GM12878 (cell line): ENCODE results near the gene CCNT2. TPM values are rescaled to one million over a fixed set of nuclear protein-coding genes. Genes with fewer than 3 reads are reported as not detected.

Experiments
- ATAC-seq: fragments of 200-7000 bp; cut with Tn5 transposase; 3 replicates; pipeline ENCODE4 v1.9.1; 2020; ENCODE audit warnings: mild to moderate bottlenecking, moderate library complexity
- BruUV-seq: library from RNA; stranded (reverse); fragments of 400-500 nt; replicated peaks from 2 replicates; lab custom pipeline; 2021; lab: Mats Ljungman, UMichigan
- CTCF ChIA-PET: fragments of 300-600 bp; sonication (Branson Sonifier 250); formaldehyde crosslinking; extraction: SDS; loops from one replicate; lab custom pipeline; 2021; ENCODE audit warnings: inconsistent platforms; lab: Yijun Ruan, JAX
- POLR2A ChIA-PET: fragments of 350-600 bp; formaldehyde crosslinking; extraction: SDS; loops from one replicate; lab custom pipeline; 2021; ENCODE audit warnings: inconsistent platforms; lab: Charles Lee
- RAD21 ChIA-PET: fragments of 300-600 bp; sonication (Branson Sonifier 250); formaldehyde crosslinking; loops from one replicate; lab custom pipeline; 2023; ENCODE audit warnings: antibody characterized with exemption; ENCODE audit not compliant: unreplicated experiment; lab: Charles Lee
- SMC1A ChIA-PET: fragments of 300-600 bp; sonication (Branson Sonifier 250); formaldehyde crosslinking; loops from one replicate; lab custom pipeline; 2023; ENCODE audit not compliant: unreplicated experiment, uncharacterized antibody; lab: Charles Lee
- DNase-seq: peaks from one replicate; pipeline ENCODE4 v3.0.0-alpha.2; 2011; ENCODE audit warnings: low read depth, low spot score
- FAIRE-seq: peaks from 3 replicates; lab custom pipeline; 2011; peaks lifted over from hg19 to GRCh38; lab: Jason Lieb, UNC
- H2AFZ ChIP-seq: 2 replicates; pipeline ENCODE4 v1.6.0; 2011; ENCODE audit warnings: low read depth, low read length, control low read depth; ENCODE audit not compliant: control insufficient read depth
- H3K27ac ChIP-seq: 2 replicates; pipeline ENCODE4 v1.5.1; 2011; ENCODE audit warnings: control low read depth; ENCODE audit not compliant: control insufficient read depth, insufficient read depth
- H3K27me3 ChIP-seq, 2 experiments: replicated peaks in 1 of 2; 2 replicates each; pipeline versions ENCODE4 v1.6.0 to v1.6.1; 2011; ENCODE audit warnings: low read length in 1 of 2; ENCODE audit not compliant: control insufficient read depth in 2 of 2, insufficient read depth in 2 of 2
- H3K36me3 ChIP-seq, 2 experiments: 2 replicates each; pipeline ENCODE4 v1.5.1; 2011; ENCODE audit warnings: low read length in 1 of 2; ENCODE audit not compliant: control insufficient read depth in 2 of 2, insufficient read depth in 2 of 2
- H3K4me1 ChIP-seq: 2 replicates; pipeline ENCODE4 v1.6.1; 2011; ENCODE audit warnings: mild to moderate bottlenecking, low read length, moderate library complexity, mixed read lengths; ENCODE audit not compliant: control insufficient read depth, insufficient read depth
- H3K4me2 ChIP-seq: 2 replicates; pipeline ENCODE4 v1.6.0; 2011; ENCODE audit warnings: control low read depth; ENCODE audit not compliant: control insufficient read depth, insufficient read depth
- H3K4me3 ChIP-seq: fragments of 200-600 bp; sonication (generic); 2 replicates; pipeline ENCODE4 v1.5.1; 2016
- H3K79me2 ChIP-seq: 2 replicates; pipeline ENCODE4 v1.6.0; 2011; ENCODE audit warnings: low read length; ENCODE audit not compliant: control insufficient read depth, insufficient read depth
- H3K9ac ChIP-seq: 2 replicates; pipeline ENCODE4 v1.8.0; 2011; ENCODE audit warnings: low read length, control low read depth, mixed read lengths; ENCODE audit not compliant: control insufficient read depth, insufficient read depth
- H3K9me3 ChIP-seq: replicated peaks from 3 replicates; pipeline ENCODE4 v1.5.1; 2011; ENCODE audit warnings: mild to moderate bottlenecking, low read length; ENCODE audit not compliant: control insufficient read depth, insufficient read depth
- H4K20me1 ChIP-seq: 2 replicates; pipeline ENCODE4 v1.6.0; 2011; ENCODE audit not compliant: control insufficient read depth, insufficient read depth
- ASH2L ChIP-seq: fragments of 300-600, 200-600 bp; sonication (generic); IDR thresholded peaks from 2 replicates; pipeline ENCODE4 v1.6.1; 2017; ENCODE audit warnings: low read depth, mild to moderate bottlenecking, borderline replicate concordance
- BHLHE40 ChIP-seq, 2 experiments: fragments of 450-650 bp in 1 of 2; IDR thresholded peaks; 2 replicates each; pipeline ENCODE4 v1.6.1; 2011 to 2017; ENCODE audit warnings: low read depth in 2 of 2, borderline replicate concordance in 1 of 2, improper control_type of control experiment in 1 of 2, low read length in 1 of 2, mild to moderate bottlenecking in 1 of 2
- BMI1 ChIP-seq: fragments of 450-650 bp; IDR thresholded peaks from 2 replicates; pipeline ENCODE4 v1.6.1; 2016; ENCODE audit warnings: mild to moderate bottlenecking, moderate library complexity, borderline replicate concordance
- JUNB ChIP-seq: IDR thresholded peaks from 2 replicates; pipeline ENCODE4 v1.6.1; 2016; ENCODE audit warnings: antibody characterized with exemption, mild to moderate bottlenecking
- MXI1 ChIP-seq: fragments of 150-350 bp; IDR thresholded peaks from 2 replicates; pipeline ENCODE4 v1.6.1; 2011; ENCODE audit warnings: low read depth, mild to moderate bottlenecking, inconsistent platforms, low read length, improper control_type of control experiment
- PAX8 ChIP-seq: fragments of 450-650 bp; IDR thresholded peaks from 2 replicates; pipeline ENCODE4 v1.6.1; 2017; ENCODE audit warnings: mild to moderate bottlenecking, moderate library complexity
- RAD21 ChIP-seq: IDR thresholded peaks from 2 replicates; pipeline ENCODE4 v1.6.1; 2011; ENCODE audit warnings: mild to moderate bottlenecking, low read depth, low read length, moderate library complexity; ENCODE audit not compliant: insufficient read depth
- RBBP5 ChIP-seq: fragments of 200-600 bp; sonication (generic); conservative IDR thresholded peaks from 2 replicates; pipeline ENCODE4 v1.6.1; 2016
- SIX5 ChIP-seq: IDR thresholded peaks from 2 replicates; pipeline ENCODE4 v1.6.1; 2011; ENCODE audit warnings: mild to moderate bottlenecking, low read depth, low read length, moderate library complexity; ENCODE audit not compliant: severe bottlenecking
- SMAD1 ChIP-seq: fragments of 450-650 bp; IDR thresholded peaks from 2 replicates; pipeline ENCODE4 v1.6.1; 2018; ENCODE audit warnings: mild to moderate bottlenecking, low read depth; ENCODE audit not compliant: partially characterized antibody
- SREBF2 ChIP-seq: IDR thresholded peaks from 2 replicates; pipeline ENCODE4 v1.6.1; 2012; ENCODE audit warnings: mild to moderate bottlenecking, low read length
- WGBS: methylation state at CpG from one replicate; pipeline ENCODE4 v1.1.6; 2016; ENCODE audit warnings: low lambda C conversion rate; ENCODE audit not compliant: insufficient replicate concordance, insufficient coverage; ENCODE audit errors: missing lambda C conversion rate; 5-methylcytosine and 5-hydroxymethylcytosine counted together
- in situ Hi-C: fragments of 300-500 bp; cut with MboI; formaldehyde crosslinking; loops from 9 replicates; pipeline ENCODE4 v1.14.3; 2018; ENCODE audit warnings: mixed read lengths
- intact Hi-C: fragments of 100-400 bp; cut with micrococcal nuclease; formaldehyde crosslinking; loops from one replicate; pipeline ENCODE4 v1.14.2; 2022; ENCODE audit not compliant: unreplicated experiment
- polyA plus RNA-seq, 11 experiments: library from polyadenylated mRNA; depleted of rRNA in 4 of 11; unstranded in 6 of 11; stranded (reverse) in 5 of 11; fragments of >200 nt; fragmentation: Nextera tagmentation in 4 of 11; fragmentation: Illumina TruSeq in 1 of 11; extraction: Ambion mirVana in 4 of 11; extraction: Trizol in 1 of 11; gene quantifications; 1 replicate in 1 of 11; 2 replicates in 10 of 11; pipeline versions ENCODE4 v1.2.1 to v1.2.3, GENCODE V29; 2011 to 2016; ENCODE audit warnings: inconsistent platforms in 2 of 11, missing spikeins in 2 of 11, low read depth in 1 of 11
- total RNA-seq, 4 experiments: library from RNA; depleted of rRNA in 3 of 4; stranded (reverse); fragments of >200 nt in 3 of 4; fragmentation: Illumina TruSeq in 1 of 4; extraction: Trizol in 1 of 4; gene quantifications; 2 replicates each; pipeline versions ENCODE4 v1.2.1 to v1.2.3, GENCODE V29; 2013 to 2021
- TF ChIP-seq, protein P1 (sequence below): fragments of 450-650 bp; IDR thresholded peaks from 2 replicates; pipeline ENCODE4 v1.6.1; 2017; ENCODE audit warnings: low read depth, mild to moderate bottlenecking, moderate library complexity
- TF ChIP-seq, protein P2 (sequence below): IDR thresholded peaks from 2 replicates; pipeline ENCODE4 v1.6.1; 2011; ENCODE audit warnings: borderline replicate concordance, low read depth, mild to moderate bottlenecking, moderate library complexity, mixed read lengths, low read length; ENCODE audit not compliant: insufficient read depth; ENCODE audit errors: extremely low read length

The CCNT2 gene
- total and polyA plus RNA-seq, 10 of the 15 experiments (the other 5 are each of a cell fraction or from before 2014, with no cell fraction given) = 6.0 to 25.6 (median 20.0) TPM

DNA sequence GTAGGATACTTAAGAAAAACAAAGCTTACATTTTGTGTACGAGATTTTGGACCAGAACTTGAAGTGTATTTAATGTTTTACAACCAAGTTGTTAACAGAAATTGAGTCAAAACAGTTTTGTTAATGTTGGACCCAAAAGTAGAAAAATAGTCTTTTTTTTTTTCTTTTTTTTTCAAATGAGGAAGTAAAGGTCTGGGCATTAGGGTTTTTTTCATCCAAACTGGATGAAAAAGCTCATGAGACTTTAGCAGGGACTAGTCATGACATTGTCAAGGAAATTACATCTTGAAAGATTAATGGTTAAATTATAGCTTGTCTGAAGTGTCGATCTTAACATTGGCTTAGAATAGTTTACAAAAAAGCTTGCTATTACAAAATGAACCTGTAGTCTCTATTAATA is 32.3 kb downstream of the CCNT2 start (continued):
- no peak for TF ChIP-seq JUNB
- no peak for TF ChIP-seq BHLHE40 (IDR thresholded peaks at IDR 0.05; ENCODE audit: borderline replicate concordance in 1 of 2, low read depth in 2 of 2, low read length in 1 of 2)
- TF ChIP-seq SIX5 = no peak
- TF ChIP-seq SREBF2 = no peak
- TF ChIP-seq PAX8 = no peak
- no peak for TF ChIP-seq ASH2L
- TF ChIP-seq, protein P1, sequence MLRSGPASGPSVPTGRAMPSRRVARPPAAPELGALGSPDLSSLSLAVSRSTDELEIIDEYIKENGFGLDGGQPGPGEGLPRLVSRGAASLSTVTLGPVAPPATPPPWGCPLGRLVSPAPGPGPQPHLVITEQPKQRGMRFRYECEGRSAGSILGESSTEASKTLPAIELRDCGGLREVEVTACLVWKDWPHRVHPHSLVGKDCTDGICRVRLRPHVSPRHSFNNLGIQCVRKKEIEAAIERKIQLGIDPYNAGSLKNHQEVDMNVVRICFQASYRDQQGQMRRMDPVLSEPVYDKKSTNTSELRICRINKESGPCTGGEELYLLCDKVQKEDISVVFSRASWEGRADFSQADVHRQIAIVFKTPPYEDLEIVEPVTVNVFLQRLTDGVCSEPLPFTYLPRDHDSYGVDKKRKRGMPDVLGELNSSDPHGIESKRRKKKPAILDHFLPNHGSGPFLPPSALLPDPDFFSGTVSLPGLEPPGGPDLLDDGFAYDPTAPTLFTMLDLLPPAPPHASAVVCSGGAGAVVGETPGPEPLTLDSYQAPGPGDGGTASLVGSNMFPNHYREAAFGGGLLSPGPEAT = no peak
- TF ChIP-seq, protein P2, sequence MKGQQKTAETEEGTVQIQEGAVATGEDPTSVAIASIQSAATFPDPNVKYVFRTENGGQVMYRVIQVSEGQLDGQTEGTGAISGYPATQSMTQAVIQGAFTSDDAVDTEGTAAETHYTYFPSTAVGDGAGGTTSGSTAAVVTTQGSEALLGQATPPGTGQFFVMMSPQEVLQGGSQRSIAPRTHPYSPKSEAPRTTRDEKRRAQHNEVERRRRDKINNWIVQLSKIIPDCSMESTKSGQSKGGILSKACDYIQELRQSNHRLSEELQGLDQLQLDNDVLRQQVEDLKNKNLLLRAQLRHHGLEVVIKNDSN = no peak
- TF ChIP-seq BMI1 = no peak
- TF ChIP-seq SMAD1 = no peak
- no peak for TF ChIP-seq RAD21

DNA sequence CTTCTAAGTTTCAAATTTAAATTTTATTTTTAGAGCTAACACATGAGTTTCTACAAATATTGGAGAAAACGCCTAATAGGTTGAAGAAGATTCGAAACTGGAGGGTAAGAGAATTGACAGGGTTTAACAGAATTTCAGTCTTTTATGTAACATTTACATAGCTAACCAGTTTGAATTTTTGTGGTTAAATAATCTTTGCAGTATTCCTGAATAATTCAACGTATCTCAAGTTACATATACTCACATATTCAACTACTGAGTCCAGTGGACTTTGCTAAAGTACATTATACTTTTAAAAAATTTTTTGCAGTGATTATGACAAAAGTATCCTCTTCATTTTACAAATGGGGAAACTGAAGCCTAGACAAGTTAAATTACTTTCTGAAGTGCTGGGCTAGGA is 34.0 kb downstream of the CCNT2 start:
- no peaks in the 10 kb centered on the region for H3K4me1 ChIP-seq

More for the DNA sequence above, 34.0 kb downstream of the CCNT2 start:
- no TSS peak for BruUV-seq
- H4K20me1 ChIP-seq = no peaks in the 10 kb centered on the region
- H3K4me3 ChIP-seq = no peak overlapping the region
- no peak overlapping the region for H2AFZ ChIP-seq
- WGBS = 97% methylated on average over 3 of the region's 3 CpGs
- DNase-seq (no peak), FAIRE-seq (no peak), ATAC-seq (no peak)
- ChIA-PET SMC1A (interaction anchor here (1.1 kb wide), 1 partner anchor 12 kb away, joined by 5 read pairs; no protein-coding TSS in a partner anchor), POLR2A (no interaction called here), CTCF (interaction anchor here (1.0 kb wide), 1 partner anchor 36 kb away, joined by 4 read pairs; no protein-coding TSS in a partner anchor), RAD21 (no interaction called here)
- H3K79me2 ChIP-seq = no peaks in the 10 kb centered on the region
- in situ Hi-C loops (no loop called here), intact Hi-C loops (no loop called here)
- no peaks in the 10 kb centered on the region for H3K27me3 ChIP-seq
- H3K4me2 ChIP-seq = no peak overlapping the region
- TF ChIP-seq RBBP5 (no peak), MXI1 (no peak)
- no peak overlapping the region for H3K9ac ChIP-seq
- H3K36me3 ChIP-seq = peaks cover 15 to 27% of the 10 kb centered on the region in 2 experiments
- H3K27ac ChIP-seq = no peak overlapping the region
- no peaks in the 10 kb centered on the region for H3K9me3 ChIP-seq
